Measurements from ENCODE around the gene SCGB1D2.
"Not testable (repeated sequence)": the region's sequence is repeated elsewhere in the genome, so short reads cannot be mapped to it uniquely, and the experiment has no call there.

Gene SCGB1D2, protein sequence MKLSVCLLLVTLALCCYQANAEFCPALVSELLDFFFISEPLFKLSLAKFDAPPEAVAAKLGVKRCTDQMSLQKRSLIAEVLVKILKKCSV

DNA sequence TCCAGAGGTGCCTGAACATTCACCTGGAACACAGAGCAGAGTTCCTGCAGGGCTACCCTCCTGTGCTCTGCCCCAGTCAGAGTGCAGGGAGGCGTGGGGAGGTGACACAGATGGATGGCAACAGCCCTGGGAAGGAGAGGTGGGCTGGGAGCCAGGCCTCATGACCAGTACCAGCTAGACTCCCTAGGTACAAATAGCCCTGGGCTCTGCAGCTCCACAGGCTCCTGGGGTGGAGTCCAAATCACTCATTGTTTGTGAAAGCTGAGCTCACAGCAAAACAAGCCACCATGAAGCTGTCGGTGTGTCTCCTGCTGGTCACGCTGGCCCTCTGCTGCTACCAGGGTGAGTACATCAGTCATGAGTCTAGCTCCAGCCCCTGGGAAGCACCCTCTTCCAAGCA, at the start of gene SCGB1D2:
Gene SCGB1D2, plus strand, starts transcription at position 219 of the 400 bp plus-strand sequence. Its CDS starts 69 bp downstream, at position 288.
- no peak for DNase-seq

- DNase-seq = no peak
Observed at GRCh38 chr11:62193952-62194351, 48.1 kb upstream of the SCGB1D2 start.

- DNase-seq = not testable (repeated sequence)
Observed at GRCh38 chr11:62195010-62195409, 47.0 kb upstream of the SCGB1D2 start.

DNA sequence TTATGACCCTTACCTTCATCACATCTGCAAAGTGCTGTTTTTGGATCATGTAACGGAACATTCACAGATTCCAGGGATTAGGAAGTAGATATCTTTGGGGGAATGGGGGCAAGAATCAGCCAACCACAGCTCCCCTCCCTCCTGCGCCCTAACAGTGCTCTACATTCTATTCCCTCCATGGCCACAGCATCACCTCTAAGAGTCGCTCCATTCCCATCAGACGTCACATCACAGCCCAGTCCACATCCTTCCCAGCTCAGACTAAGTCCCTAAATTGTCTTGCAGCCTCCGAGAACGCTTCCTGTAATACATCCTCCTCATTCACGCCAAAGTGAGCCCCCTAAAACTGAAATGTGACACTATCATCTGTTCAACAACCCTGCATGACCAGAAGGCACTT, 46.1 kb upstream of the SCGB1D2 start:
- no peak for DNase-seq

GRCh38 chr11:62197400-62197799, 44.6 kb upstream of the SCGB1D2 start:
- DNase-seq = not testable (repeated sequence)

GRCh38 chr11:62201376-62201775, 40.7 kb upstream of the SCGB1D2 start:
- no peak for DNase-seq

DNA sequence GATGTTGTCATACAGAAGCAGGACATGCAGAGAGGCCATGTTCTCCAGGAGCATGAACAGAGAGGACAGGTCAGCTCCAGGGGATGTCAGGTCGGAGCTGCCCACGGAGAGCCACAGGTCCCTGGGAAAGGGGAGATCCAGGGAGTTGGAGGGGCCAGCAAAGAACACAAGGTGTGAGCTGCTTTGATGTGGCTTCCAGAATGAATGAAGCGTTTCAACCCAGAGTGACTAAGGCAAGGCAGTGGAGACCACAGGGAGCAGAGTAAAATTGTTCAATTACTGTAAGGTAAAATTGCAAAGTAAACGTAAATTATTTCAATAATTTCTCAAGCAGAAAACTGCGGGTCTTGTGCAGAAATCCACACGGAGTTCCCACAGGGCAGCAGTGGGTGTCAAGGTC, 39.1 kb upstream of the SCGB1D2 start:
- DNase-seq = no peak

GRCh38 chr11:62204430-62204829, 37.6 kb upstream of the SCGB1D2 start:
- no peak for DNase-seq

GRCh38 chr11:62205441-62205840, 36.6 kb upstream of the SCGB1D2 start:
- DNase-seq = no peak

DNA sequence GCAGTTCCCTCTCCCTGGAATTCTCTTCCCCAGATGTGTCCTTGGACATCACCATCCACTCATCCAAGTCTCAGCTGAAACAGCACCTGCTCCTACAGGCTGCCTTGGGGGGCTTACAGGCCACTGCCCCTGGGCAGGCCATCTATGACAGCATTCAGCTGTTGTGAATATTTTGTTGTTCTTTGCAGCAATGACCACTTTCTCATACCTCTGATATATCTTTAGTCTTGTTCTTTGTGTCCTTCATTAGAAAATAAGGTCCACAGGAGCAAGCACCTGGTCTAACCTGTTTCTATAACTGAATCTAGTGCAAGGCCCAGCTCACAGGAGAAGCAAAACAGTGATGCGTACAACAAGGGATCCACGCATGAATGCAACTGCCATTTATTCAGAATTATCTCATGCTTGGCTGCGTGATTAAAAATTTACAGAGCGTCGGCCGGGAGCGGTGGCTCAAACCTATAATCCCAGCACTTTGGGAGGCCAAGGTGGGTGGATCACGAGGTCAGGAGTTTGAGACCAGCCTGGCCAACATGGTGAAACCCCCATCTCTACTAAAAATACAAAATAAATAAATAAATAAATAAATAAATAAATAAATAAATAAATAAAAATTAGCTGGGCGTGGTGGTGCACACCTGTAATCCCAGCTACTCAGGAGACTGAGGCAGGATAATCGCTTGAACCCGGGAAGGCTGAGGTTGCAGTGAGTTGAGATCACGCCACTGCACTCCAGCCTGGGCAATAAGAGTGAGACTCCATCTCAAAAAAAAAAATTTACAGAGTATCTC, 35.6 kb upstream of the SCGB1D2 start:
- not testable (repeated sequence) for DNase-seq

DNA sequence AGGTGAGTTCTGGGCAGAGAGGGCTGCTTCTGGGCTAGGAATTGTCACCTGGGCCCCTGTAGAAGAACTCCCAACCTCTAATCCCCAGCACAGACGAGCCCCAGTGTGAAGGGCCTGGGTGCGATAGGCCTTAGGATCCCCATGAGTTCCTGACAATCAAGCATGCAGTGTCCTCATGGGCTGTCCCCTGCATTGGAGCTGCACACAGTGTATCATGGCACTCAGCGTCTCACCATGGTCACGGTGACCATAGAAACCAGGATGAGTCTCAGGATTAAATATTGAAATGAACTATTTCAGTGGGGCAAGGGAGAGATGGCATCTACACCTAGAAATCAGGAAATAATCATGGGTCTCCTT, 33.3 kb upstream of the SCGB1D2 start:
- no peak for DNase-seq

DNA sequence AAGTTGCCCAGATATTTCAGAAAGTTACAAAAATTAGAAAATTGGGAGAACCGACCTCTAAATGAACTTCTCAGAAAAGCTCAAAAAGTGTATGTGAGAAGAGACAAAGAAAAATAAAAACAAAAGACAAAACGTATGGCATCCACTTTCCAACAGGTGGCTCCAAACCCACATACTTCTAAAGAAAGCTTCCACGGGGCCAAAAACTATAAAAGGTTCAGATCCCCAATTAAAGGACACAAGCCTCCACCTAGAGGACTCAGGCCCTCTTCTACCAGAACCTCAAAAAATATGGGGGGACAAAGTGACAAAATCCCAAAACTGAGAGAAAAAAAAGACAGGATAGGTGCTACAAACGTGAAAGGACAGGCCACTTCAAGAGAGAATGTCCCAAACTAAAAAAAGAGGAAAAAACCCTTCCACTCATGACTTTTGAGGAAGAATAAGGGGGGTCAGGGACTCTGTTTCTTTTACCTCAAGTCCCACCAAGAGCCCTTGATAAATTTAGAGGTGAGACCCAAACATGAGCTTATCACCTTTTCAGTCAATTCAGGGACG, 24.8 kb upstream of the SCGB1D2 start:
- DNase-seq = no peak

GRCh38 chr11:62221498-62221897, 20.5 kb upstream of the SCGB1D2 start:
- DNase-seq = no peak

- DNase-seq = no peak
Observed at GRCh38 chr11:62223095-62223494, 18.9 kb upstream of the SCGB1D2 start.

DNA sequence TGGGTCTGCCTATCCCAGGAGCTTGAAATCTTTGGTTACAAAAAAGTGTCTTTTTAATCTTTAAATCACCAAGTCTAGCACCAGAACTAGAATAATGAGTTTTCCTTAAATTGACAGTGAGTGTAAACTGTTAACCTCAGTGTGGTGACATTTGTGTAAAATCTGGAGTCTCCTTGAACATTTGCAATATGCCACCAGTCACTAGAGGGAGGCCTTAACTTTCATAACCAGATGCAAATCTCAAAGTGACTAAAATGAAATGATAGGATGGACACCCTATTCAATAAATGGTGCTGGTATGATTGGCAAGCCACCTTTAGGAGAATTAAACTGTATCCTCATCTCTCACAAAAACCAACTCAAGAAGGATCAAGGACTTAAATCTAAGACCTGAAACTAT, 8.3 kb upstream of the SCGB1D2 start:
- no peak for DNase-seq

- DNase-seq = no peak
Observed at GRCh38 chr11:62236187-62236586, 5.9 kb upstream of the SCGB1D2 start.

- DNase-seq = no peak
Observed at GRCh38 chr11:62237499-62237898, 4.5 kb upstream of the SCGB1D2 start.

- no peak for DNase-seq
Observed at GRCh38 chr11:62238151-62238550, 3.9 kb upstream of the SCGB1D2 start.

- no peak for DNase-seq
Observed at GRCh38 chr11:62241095-62241494, 944 bp upstream of the SCGB1D2 start.

DNA sequence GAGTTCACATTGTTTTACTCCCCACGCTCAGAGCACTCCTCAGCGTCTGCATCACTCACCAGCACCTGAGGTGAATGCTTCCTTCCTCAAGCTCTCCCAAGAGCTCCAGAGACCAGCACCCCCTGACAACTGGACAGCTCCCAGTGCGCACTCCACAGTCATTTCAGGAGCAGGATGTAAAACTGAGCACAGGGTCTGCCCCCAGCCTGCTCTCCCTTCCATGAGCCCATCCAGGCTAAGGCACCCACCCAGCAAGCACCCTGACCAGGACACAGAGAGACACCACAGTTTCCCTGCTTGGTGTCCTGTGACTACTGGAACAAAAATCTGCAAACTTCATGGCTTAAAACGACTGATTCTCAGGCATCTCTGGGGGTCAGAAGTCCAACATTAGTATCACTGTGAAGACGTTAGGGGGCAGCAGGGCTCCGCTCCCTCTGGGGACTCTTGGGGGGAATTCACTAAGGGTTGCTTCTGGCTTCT, 3.3 kb downstream of the SCGB1D2 start:
- no peak for DNase-seq

DNA sequence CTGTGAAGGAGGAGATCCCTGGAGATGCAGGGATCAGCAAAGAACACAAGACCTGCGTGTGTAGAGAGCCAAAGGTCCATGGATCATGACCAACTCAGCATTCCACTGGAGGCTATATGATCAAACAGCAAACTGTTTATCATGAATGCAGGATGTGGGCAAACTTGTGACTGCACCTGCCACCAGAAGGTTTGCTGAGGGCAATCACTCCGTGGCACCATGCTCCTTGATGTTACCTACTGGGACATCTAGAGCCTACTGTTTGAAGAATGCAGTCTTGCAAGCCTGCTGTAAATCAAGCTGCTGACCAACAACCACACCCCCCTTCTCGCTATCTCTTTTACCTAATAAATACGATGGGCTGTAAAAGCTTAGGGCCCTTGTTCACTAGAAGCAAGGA, 9.7 kb downstream of the SCGB1D2 start:
- DNase-seq = no peak

DNA sequence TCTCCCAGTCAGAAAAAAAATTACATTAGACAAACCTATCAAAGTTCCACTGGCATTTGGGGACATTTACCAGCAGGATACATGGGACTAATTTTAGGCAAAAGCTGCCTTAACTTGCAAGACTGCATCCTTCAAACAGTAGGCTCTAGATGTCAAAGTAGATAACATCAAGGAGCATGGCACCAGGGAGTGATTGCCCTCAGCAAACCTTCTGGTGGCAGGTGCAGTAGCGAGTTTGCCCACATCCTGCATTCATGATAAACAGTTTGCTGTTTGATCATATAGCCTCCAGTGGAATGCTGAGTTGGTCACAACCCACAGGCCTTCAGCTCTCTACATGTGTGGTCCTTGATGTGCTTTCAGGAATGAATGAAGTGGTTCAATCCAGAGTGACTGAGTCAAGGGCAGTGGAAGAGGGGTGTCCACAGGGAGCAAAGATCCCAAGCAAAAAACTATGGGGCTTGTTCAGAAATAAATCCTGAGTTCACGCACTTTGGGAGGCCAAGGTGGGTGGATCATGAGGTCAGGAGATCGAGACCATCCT, 12.0 kb downstream of the SCGB1D2 start:
- DNase-seq = no peak

- no peak for DNase-seq
Observed at GRCh38 chr11:62256281-62256680, 14.2 kb downstream of the SCGB1D2 start.

- DNase-seq = no peak
Observed at GRCh38 chr11:62260261-62260953, 18.4 kb downstream of the SCGB1D2 start.

Data from NCI-H1048 (cell line).